ENCODE results near the gene SEMA3B.

- TF ChIP-seq CTCF (conservative IDR thresholded peaks at IDR 0.05; ENCODE audit: low read length) (no peak), EZH2phosphoT487 (IDR thresholded peaks at IDR 0.05; ENCODE audit: borderline replicate concordance, low read depth, low read length) (no peak)
Observed at GRCh38 chr3:50264964-50265485, 3.9 kb upstream of the SEMA3B start.
